ENCODE results near the gene PRKCE. TPM values are rescaled to one million over a fixed set of nuclear protein-coding genes. Genes with fewer than 3 reads are reported as not detected.

PRKCE gene
- total RNA-seq, 1 donor from 2014 or later = 14.8 TPM

DNA sequence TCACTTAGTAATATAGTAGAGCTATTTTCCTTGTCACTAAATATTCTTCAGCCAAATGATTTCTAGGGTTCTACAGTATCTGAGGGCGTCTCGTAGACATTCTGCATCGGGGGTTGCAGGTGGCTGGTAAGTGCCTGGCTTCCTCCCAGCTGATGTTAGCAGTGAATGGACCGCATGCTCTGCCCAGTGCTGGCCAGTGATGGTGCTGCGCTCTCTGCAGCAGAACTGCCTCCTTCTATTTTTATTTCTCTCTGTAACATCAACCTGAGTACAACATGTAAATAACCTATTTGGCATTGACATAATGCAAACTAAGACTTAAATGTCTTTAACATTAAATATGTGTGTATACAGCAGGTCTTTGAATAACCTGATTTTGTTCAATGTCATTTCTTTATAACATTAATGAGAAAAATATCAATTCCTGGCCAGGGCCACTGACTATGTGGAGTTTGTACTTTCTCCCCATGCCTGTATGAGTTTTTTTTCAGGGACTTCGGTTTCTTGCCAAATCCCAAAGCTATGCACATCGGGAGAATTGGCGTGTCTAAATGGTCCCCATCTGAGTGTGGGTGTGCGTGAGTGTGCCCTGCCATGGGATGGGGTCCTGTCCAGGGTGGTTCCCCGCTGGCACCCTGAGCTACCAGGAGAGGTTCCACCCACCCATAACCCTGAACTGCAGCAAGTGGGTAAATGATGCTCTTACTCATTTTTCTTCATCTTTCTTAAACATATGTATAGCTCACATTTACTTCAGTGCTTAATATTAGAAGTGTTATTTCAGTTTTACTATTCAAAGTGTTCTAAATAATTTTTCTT is 367.5 kb downstream of the PRKCE start:
- ATAC-seq (peak; percentile 77), DNase-seq (no peak)
- intact Hi-C loops (cut with micrococcal nuclease) = loop anchor here (10.0 kb wide), 1 partner anchor 346 kb away; no protein-coding TSS in a partner anchor

DNA sequence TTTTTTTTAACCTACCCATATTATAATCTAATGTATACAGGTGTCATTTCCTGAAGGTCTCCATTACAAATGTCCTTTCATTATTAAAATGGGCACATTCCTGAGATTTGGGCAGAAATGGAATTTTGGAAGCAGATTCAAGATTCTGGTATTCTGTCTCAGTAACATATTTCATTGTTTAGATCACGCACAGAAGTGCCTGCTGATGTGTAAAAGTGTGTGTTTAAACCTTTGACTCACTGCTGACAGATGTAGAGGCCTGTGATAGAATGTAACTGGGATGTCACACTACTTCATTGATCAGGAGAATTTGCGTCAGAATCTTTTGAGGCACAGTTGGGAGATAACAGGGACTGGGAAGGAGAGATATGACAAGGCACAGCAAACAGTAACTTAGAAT is 368.9 kb downstream of the PRKCE start:
- ATAC-seq (no peak), DNase-seq (no peak)
- intact Hi-C loops (cut with micrococcal nuclease) = no loop called here

DNA sequence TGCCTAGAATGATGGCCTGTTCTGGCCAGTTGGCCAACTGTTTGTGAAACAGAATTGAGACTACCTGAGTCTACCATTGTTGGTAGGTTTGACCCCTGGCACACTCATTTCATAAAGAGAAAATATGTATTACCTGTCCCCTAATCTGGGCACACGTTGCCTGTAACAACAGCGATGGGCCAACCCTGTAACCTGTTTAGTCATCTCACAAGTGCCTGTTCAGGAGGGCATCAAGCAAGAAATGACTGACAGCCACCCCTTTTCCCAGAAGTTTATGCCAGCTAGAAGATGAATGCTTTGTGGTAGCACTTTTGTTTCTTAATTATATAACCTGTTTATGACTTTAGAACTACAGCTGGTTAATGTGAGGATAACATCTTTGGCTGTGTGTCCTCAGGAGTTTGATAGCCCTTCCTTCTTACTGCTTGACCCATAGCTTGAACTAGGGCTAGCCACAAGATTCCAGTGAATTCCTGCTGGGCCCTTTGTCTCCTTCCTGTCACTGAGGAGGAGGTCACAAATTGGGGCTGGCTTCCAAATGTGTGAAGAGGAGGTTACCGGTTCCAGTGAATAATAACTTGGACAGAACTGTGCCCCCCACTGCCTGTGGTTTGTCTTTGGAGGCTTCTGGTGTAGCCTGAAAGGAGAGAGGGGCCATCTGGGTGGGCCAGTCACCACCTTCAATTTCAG is 371.8 kb downstream of the PRKCE start:
- no peak for DNase-seq
- intact Hi-C loops (cut with micrococcal nuclease) = no loop called here
- no peak for ATAC-seq

GRCh38 chr2:46024146-46024779 is 372.8 kb downstream of the PRKCE start:
- intact Hi-C loops (cut with micrococcal nuclease) = no loop called here
- ATAC-seq = no peak
- DNase-seq = no peak

- no peak for ATAC-seq
- no peak for DNase-seq
- intact Hi-C loops (cut with micrococcal nuclease) = no loop called here
Observed at GRCh38 chr2:46025081-46025480, 373.6 kb downstream of the PRKCE start.

DNA sequence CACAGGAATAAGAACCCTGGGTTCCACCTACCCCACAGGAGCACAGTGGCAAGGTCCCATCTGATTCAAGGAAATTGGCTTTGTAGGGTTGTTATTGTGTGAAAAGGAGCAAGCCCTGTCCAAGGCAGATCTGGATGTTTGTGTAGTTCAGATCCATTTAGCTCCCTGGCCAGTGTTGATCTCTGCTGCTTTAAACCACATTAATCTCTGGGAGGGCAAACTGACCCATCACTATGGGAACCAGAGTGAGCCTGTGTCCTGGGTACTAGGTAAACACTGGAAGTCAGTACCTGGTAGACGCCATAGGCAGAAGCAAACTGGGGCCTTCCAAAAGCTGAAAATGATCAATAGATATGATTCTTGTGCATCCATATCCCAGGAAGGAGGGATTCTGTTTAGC is 374.2 kb downstream of the PRKCE start:
- DNase-seq (no peak), ATAC-seq (no peak)
- intact Hi-C loops (cut with micrococcal nuclease) = no loop called here

- DNase-seq (no peak), ATAC-seq (no peak)
- intact Hi-C loops (cut with micrococcal nuclease) = no loop called here
Observed at GRCh38 chr2:46026431-46026830, 375.0 kb downstream of the PRKCE start.

DNA sequence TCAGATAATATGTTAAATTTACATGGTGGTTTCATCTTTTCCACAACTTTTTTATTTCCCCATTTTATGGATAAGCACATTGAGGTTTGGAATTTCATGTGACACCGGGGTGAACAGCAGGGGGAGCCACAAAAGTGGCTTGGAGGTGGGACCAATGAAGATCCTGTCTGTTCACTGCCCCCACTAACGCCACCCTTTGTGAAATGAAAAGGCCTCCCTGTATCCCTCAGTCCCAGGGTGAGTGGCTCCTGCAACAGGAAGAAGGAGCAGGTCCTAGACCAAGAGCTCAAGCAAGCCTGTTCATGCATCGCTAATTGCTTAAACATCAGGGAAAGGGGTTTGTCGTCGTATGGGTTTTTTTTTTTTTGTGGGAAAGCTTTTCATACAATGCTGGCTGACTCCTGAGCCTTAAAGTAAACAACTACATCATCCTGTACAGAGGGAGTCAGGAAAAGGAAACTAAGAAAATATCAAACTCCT is 377.9 kb downstream of the PRKCE start:
- DNase-seq (no peak), ATAC-seq (peak; percentile 84)
- intact Hi-C loops (cut with micrococcal nuclease) = no loop called here

- ATAC-seq = no peak
- intact Hi-C loops (cut with micrococcal nuclease) = no loop called here
Observed at GRCh38 chr2:46030330-46030729, 378.9 kb downstream of the PRKCE start.

GRCh38 chr2:46032161-46032813 is 380.8 kb downstream of the PRKCE start:
- intact Hi-C loops (cut with micrococcal nuclease) = no loop called here
- DNase-seq = no peak
- no peak for ATAC-seq

More at GRCh38 chr2:46030330-46030729, 378.9 kb downstream of the PRKCE start:
- DNase-seq = no peak

- ATAC-seq = no peak
- intact Hi-C loops (cut with micrococcal nuclease) = no loop called here
- DNase-seq = no peak
Observed at GRCh38 chr2:46032996-46033395, 381.5 kb downstream of the PRKCE start.

GRCh38 chr2:46034535-46034934 is 383.1 kb downstream of the PRKCE start:
- ATAC-seq = peak; percentile 64
- intact Hi-C loops (cut with micrococcal nuclease) = no loop called here

DNA sequence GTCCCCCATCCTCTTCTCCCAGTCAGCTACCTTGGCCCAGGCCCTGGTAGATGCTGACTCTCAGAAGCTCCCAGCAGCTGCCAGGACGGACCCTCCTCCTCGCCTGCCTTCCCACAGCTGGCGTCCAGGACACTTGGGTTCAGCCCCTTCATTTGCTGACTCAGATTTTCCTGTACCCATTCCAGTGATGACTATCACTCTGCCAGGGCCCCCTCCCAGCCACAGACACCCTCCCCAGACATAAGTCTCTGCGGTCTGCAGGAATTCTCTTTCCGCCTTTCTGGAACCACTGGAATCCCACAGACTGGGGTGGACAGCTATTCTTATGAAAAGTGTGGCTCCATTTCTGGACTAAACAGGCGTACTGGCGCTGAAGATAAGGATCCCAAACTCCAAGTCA is 385.5 kb downstream of the PRKCE start:
- DNase-seq (no peak), ATAC-seq (no peak)
- intact Hi-C loops (cut with micrococcal nuclease) = no loop called here

More at GRCh38 chr2:46034535-46034934, 383.1 kb downstream of the PRKCE start:
- peak; percentile 55 for DNase-seq

GRCh38 chr2:46039543-46040303 is 388.2 kb downstream of the PRKCE start:
- intact Hi-C loops (cut with micrococcal nuclease) = no loop called here
- peak; percentile 50 for ATAC-seq
- DNase-seq = no peak

DNA sequence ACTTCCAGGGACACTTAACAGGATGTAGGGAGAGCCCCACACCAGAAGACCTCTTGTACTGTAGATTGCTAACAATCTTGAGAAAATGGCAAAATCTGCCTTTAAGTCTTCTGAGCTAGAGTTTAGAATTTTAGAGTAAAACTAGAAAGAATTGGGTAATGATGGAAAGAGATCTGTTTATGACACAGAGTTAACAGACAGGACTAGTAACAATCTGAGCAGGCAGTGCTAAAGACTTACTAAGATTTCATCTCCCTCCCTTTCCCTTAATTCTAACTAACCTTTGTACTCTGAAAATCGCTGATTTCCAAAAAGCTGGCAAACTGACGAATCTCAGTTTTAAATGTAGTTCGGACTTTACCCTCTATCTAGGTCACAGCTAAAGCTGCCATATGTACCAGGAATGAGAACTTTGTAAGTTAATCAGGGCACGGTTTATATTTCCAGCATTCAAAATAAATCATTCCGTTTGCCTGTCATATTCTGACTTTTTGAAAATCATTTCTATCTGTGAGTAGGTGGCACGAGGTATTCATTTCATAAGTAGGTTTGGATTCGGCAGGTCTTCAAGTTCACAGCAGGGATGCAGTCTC is 389.2 kb downstream of the PRKCE start:
- intact Hi-C loops (cut with micrococcal nuclease) = no loop called here
- DNase-seq = no peak
- ATAC-seq = no peak

- DNase-seq = no peak
Observed at GRCh38 chr2:46041434-46041833, 390.0 kb downstream of the PRKCE start.

DNA sequence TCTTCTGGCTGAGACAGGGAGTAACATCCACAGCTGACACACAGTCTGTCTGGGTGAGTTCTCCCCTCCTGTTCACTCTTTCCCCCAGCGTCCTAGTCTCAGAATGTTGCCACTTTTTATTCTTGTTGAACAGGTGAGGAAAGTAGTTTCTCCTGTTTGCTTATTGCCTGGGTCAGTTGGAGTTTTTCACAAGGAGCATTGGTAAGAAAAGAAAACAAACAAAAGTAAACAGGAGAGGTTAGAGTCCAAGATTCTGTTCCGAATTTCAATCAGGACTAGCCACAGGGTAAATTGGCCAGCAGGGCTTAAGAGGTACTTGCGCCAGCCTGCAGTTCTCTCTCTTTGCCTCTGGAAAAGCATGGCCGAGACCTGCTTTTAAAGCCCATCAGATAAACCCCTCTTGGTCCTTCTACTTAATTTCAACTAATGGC is 390.7 kb downstream of the PRKCE start:
- ATAC-seq (no peak), DNase-seq (no peak)
- intact Hi-C loops (cut with micrococcal nuclease) = no loop called here

More at GRCh38 chr2:46041434-46041833, 390.0 kb downstream of the PRKCE start:
- intact Hi-C loops (cut with micrococcal nuclease) = no loop called here
- no peak for ATAC-seq

- ATAC-seq (no peak), DNase-seq (no peak)
- intact Hi-C loops (cut with micrococcal nuclease) = no loop called here
Observed at GRCh38 chr2:46042711-46043110, 391.2 kb downstream of the PRKCE start.

Measured in left ventricle myocardium superior (tissue), 1 donor.